DND-41 (cell line): ENCODE measurements around the gene ALG13.

Source experiments
- ATAC-seq: fragments of 200-7000 bp; cut with Tn5 transposase; 3 replicates; pipeline ENCODE4 v1.9.1; 2021; ENCODE audit warnings: low read depth; ENCODE audit not compliant: insufficient read depth
- DNase-seq: peaks from one replicate; pipeline ENCODE4 v3.0.0-alpha.2; 2020
- H2AFZ ChIP-seq: 2 replicates; pipeline ENCODE4 v1.6.0; 2012; ENCODE audit warnings: low read depth, low read length
- H3K27ac ChIP-seq: 2 replicates; pipeline ENCODE4 v1.5.1; 2012; ENCODE audit warnings: low read length, inconsistent platforms
- H3K27me3 ChIP-seq: fragments of 200-600 bp; sonication (generic); 2 replicates; pipeline ENCODE4 v1.6.0; 2012; ENCODE audit warnings: low read length, mild to moderate bottlenecking, inconsistent platforms; ENCODE audit not compliant: insufficient read depth, poor library complexity
- H3K36me3 ChIP-seq: 2 replicates; pipeline ENCODE4 v1.5.1; 2012; ENCODE audit warnings: low read length, inconsistent platforms; ENCODE audit not compliant: insufficient read depth
- H3K4me1 ChIP-seq: 2 replicates; pipeline ENCODE4 v1.5.1; 2012; ENCODE audit warnings: mild to moderate bottlenecking, low read length; ENCODE audit not compliant: insufficient read depth
- H3K4me2 ChIP-seq: 2 replicates; pipeline ENCODE4 v1.6.0; 2012; ENCODE audit warnings: mild to moderate bottlenecking, moderate library complexity, low read length, inconsistent platforms; ENCODE audit not compliant: insufficient read depth
- H3K4me3 ChIP-seq, 2 experiments: fragments of 200-600 bp in 1 of 2; shearing (Covaris generic) in 1 of 2; 2 replicates each; pipeline ENCODE4 v1.5.1; 2012 to 2016; ENCODE audit warnings: inconsistent platforms in 2 of 2, low read length in 2 of 2, mild to moderate bottlenecking in 2 of 2, low read depth in 1 of 2, moderate library complexity in 1 of 2
- H3K79me2 ChIP-seq: 2 replicates; pipeline ENCODE4 v1.6.0; 2012; ENCODE audit warnings: low read length, inconsistent platforms; ENCODE audit not compliant: insufficient read depth
- H3K9ac ChIP-seq: 2 replicates; pipeline ENCODE4 v1.6.0; 2012; ENCODE audit warnings: low read depth, mild to moderate bottlenecking, inconsistent platforms, low read length, moderate library complexity
- H3K9me3 ChIP-seq: 2 replicates; pipeline ENCODE4 v1.5.1; 2012; ENCODE audit warnings: low read length, moderate library complexity, mild to moderate bottlenecking, inconsistent platforms; ENCODE audit not compliant: insufficient read depth, severe bottlenecking
- H4K20me1 ChIP-seq: 2 replicates; pipeline ENCODE4 v1.6.0; 2012; ENCODE audit warnings: low read length; ENCODE audit not compliant: insufficient read depth
- EZH2 ChIP-seq: IDR thresholded peaks from 3 replicates; pipeline ENCODE4 v1.6.1; 2012; ENCODE audit warnings: borderline replicate concordance, low read depth, mild to moderate bottlenecking, moderate library complexity, low read length, inconsistent platforms; ENCODE audit not compliant: severe bottlenecking
- TF ChIP-seq, protein P1 (sequence below): IDR thresholded peaks from 2 replicates; pipeline ENCODE4 v1.5.1; 2012; ENCODE audit warnings: borderline replicate concordance, low read length, moderate library complexity, mild to moderate bottlenecking; ENCODE audit not compliant: poor library complexity, severe bottlenecking; ENCODE audit errors: extremely low read depth

ALG13 gene

DNA sequence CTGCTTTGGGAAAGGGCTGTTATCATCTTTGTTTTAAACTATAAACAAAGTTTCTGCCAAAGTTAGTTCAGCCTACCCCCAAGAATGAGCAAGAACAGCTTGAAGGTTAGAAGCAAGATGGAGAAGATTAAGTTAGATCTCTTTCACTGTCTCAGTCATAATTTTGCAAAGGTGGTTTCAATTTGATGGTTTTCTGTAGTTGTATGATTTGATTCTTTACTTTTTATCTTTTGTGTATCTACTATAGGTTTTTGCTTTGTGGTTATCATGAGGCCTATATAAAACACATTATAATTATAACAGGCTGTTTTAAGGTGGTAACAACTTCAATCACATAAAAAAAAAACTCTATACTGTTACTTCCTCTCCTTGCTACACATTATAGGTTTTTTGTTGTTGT, 35.4 kb upstream of the ALG13 start:
- Histone ChIP-seq H4K20me1 (no peaks in the 10 kb centered on the region), H3K36me3 (no peaks in the 10 kb centered on the region), H3K27me3 (no peaks in the 10 kb centered on the region), H2AFZ (no peak overlapping the region), H3K27ac (no peak overlapping the region), H3K9ac (no peak overlapping the region), H3K4me1 (no peaks in the 10 kb centered on the region), H3K4me2 (no peak overlapping the region), H3K4me3 (no peak overlapping the region), H3K9me3 (no peaks in the 10 kb centered on the region), H3K79me2 (no peaks in the 10 kb centered on the region)
- ATAC-seq = no peak
- TF ChIP-seq, protein P1, sequence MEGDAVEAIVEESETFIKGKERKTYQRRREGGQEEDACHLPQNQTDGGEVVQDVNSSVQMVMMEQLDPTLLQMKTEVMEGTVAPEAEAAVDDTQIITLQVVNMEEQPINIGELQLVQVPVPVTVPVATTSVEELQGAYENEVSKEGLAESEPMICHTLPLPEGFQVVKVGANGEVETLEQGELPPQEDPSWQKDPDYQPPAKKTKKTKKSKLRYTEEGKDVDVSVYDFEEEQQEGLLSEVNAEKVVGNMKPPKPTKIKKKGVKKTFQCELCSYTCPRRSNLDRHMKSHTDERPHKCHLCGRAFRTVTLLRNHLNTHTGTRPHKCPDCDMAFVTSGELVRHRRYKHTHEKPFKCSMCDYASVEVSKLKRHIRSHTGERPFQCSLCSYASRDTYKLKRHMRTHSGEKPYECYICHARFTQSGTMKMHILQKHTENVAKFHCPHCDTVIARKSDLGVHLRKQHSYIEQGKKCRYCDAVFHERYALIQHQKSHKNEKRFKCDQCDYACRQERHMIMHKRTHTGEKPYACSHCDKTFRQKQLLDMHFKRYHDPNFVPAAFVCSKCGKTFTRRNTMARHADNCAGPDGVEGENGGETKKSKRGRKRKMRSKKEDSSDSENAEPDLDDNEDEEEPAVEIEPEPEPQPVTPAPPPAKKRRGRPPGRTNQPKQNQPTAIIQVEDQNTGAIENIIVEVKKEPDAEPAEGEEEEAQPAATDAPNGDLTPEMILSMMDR = no peak
- no peak for TF ChIP-seq EZH2
- no peak for DNase-seq

DNA sequence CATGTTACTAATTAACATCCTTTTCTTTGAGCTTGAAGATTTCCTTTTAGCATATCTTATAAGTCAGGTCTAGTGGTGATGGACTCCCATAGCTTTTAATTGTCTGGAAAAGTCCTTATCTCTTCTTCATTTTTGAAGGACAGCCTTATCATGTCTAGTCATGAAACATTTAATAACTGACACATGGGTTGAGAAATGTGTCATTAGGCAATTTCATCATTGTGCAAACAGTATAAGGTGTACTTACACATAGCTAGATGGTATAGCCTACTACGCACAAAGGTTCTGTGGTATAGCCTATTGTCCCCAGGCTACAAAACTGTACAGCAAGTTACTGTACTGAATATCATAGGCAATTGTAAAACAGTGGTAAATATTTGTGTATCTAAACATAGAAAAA, 34.5 kb upstream of the ALG13 start:
- Histone ChIP-seq H3K9me3 (no peaks in the 10 kb centered on the region), H3K27ac (no peak overlapping the region), H3K4me1 (no peaks in the 10 kb centered on the region), H4K20me1 (no peaks in the 10 kb centered on the region), H3K9ac (no peak overlapping the region), H3K79me2 (no peaks in the 10 kb centered on the region), H3K27me3 (no peaks in the 10 kb centered on the region), H2AFZ (no peak overlapping the region), H3K4me3 (no peak overlapping the region), H3K4me2 (no peak overlapping the region), H3K36me3 (no peaks in the 10 kb centered on the region)
- no peak for DNase-seq
- ATAC-seq = no peak
- TF ChIP-seq, protein P1 = no peak
- TF ChIP-seq EZH2 = no peak

DNA sequence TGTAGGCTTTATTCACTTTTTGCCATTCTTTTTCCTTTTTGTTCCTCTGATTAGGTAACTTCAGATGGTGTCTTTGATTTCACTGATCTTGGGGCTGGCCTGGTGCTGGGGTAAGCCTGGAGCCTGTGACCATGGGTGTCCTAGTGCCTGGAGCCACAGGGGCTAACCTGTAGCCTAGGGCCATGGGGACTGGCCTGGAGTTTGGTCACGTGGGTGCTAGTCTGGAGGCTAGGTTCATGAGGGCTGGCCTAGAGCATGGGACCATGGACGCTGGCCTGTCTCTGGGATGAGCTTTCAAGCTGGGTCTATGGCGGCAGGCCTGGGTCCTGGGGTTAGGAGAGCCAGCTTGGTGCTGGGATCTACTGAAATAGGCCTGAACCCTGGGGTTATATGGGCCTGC, 32.2 kb upstream of the ALG13 start:
- Histone ChIP-seq H3K9ac (no peak overlapping the region), H3K27me3 (no peaks in the 10 kb centered on the region), H3K4me2 (no peak overlapping the region), H3K9me3 (no peaks in the 10 kb centered on the region), H3K4me3 (no peak overlapping the region), H3K4me1 (no peaks in the 10 kb centered on the region), H3K36me3 (no peaks in the 10 kb centered on the region), H4K20me1 (no peaks in the 10 kb centered on the region), H3K79me2 (no peaks in the 10 kb centered on the region), H3K27ac (no peak overlapping the region), H2AFZ (no peak overlapping the region)
- no peak for DNase-seq
- no peak for ATAC-seq
- TF ChIP-seq, protein P1 = no peak
- TF ChIP-seq EZH2 = no peak

DNA sequence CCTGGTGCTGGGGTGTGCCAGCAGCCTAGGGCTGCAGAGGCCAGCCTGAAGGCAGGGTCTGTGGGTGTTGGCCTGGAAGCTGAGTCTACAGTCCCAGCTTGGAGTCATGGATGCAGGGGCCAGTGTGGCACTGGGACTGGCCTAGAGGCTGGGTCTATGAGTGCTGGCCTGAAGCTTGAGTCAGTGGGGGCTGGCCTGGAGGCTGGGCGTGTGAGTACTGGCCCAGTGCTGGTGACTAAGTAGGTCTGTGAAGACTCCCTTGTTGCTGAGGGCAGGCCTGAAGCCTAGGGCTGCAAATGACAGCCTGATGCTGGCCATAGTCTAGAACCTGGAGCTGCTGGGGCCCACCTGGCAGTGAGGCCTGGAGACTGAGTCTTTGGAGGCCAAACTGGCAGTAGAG, 31.3 kb upstream of the ALG13 start:
- no peak overlapping the region for H3K27ac ChIP-seq
- no peaks in the 10 kb centered on the region for H3K4me1 ChIP-seq
- no peak overlapping the region for H3K9ac ChIP-seq
- no peak overlapping the region for H2AFZ ChIP-seq
- ATAC-seq = no peak
- H3K4me2 ChIP-seq = no peak overlapping the region
- DNase-seq = no peak
- no peaks in the 10 kb centered on the region for H3K9me3 ChIP-seq
- H3K36me3 ChIP-seq = no peaks in the 10 kb centered on the region
- no peak for TF ChIP-seq EZH2
- TF ChIP-seq, protein P1 = no peak
- no peaks in the 10 kb centered on the region for H3K27me3 ChIP-seq
- no peaks in the 10 kb centered on the region for H3K79me2 ChIP-seq
- no peaks in the 10 kb centered on the region for H4K20me1 ChIP-seq
- H3K4me3 ChIP-seq = no peak overlapping the region
